HT-29 (cell line): ENCODE results near the gene STIM1. TPM values are rescaled to one million over a fixed set of nuclear protein-coding genes. Genes with fewer than 3 reads are reported as not detected.
A peak's percentile ranks its signal among the peaks of the same experiment; 100 is the strongest.
"Not testable (repeated sequence)": the region's sequence is repeated elsewhere in the genome, so short reads cannot be mapped to it uniquely, and the experiment has no call there.

ENCODE experiments used
- DNase-seq: peaks from one replicate; pipeline ENCODE4 v3.0.0-alpha.2; 2015; ENCODE audit warnings: low spot score
- total RNA-seq: library from RNA; depleted of rRNA; stranded (reverse); fragments of >200 nt; shearing (Covaris generic); gene quantifications from 2 replicates; pipeline ENCODE4 v1.2.3, GENCODE V29; 2014

The STIM1 gene
- total RNA-seq, 1 experiment from 2014 or later: 28.3 TPM

- DNase-seq: no peak
These were observed 27.2 kb downstream of the STIM1 start for GRCh38 chr11:3882655-3883054.

- DNase-seq: peak; percentile 74
These were observed 30.4 kb downstream of the STIM1 start for GRCh38 chr11:3885855-3886254.

- no peak for DNase-seq
These were observed 31.5 kb downstream of the STIM1 start for GRCh38 chr11:3886985-3887384.

GRCh38 chr11:3888876-3889275 lies 33.4 kb downstream of the STIM1 start:
- DNase-seq: no peak

GRCh38 chr11:3890014-3890413 lies 34.5 kb downstream of the STIM1 start:
- no peak for DNase-seq

GRCh38 chr11:3890806-3891205 lies 35.3 kb downstream of the STIM1 start:
- DNase-seq: no peak

- no peak for DNase-seq
These were observed 36.3 kb downstream of the STIM1 start for GRCh38 chr11:3891751-3892150.

- no peak for DNase-seq
These were observed 36.7 kb downstream of the STIM1 start for GRCh38 chr11:3892156-3892555.

- no peak for DNase-seq
These were observed 37.8 kb downstream of the STIM1 start for GRCh38 chr11:3893311-3893710.

- no peak for DNase-seq
These were observed 38.8 kb downstream of the STIM1 start for GRCh38 chr11:3894128-3894731.

GRCh38 chr11:3896644-3897043 lies 41.2 kb downstream of the STIM1 start:
- no peak for DNase-seq

- not testable (repeated sequence) for DNase-seq
These were observed 44.8 kb downstream of the STIM1 start for GRCh38 chr11:3900230-3900629.

- no peak for DNase-seq
These were observed 46.0 kb downstream of the STIM1 start for GRCh38 chr11:3901249-3902025.

GRCh38 chr11:3902441-3902840 lies 47.0 kb downstream of the STIM1 start:
- no peak for DNase-seq

GRCh38 chr11:3903207-3903896 lies 47.9 kb downstream of the STIM1 start:
- no peak for DNase-seq

- DNase-seq: peak; percentile 52
These were observed 48.8 kb downstream of the STIM1 start for GRCh38 chr11:3904228-3904627.

- DNase-seq: peak; percentile 87
These were observed 49.9 kb downstream of the STIM1 start for GRCh38 chr11:3905080-3905953.

- DNase-seq: no peak
These were observed 50.7 kb downstream of the STIM1 start for GRCh38 chr11:3906166-3906565.

GRCh38 chr11:3907590-3907989 lies 52.1 kb downstream of the STIM1 start:
- DNase-seq: no peak

- DNase-seq: no peak
These were observed 54.4 kb downstream of the STIM1 start for GRCh38 chr11:3909901-3910300.

- no peak for DNase-seq
These were observed 56.5 kb downstream of the STIM1 start for GRCh38 chr11:3911908-3912505.
